HG03280 (cell line): ENCODE data around the gene ALG12.

Experiments
- ATAC-seq: cut with Tn5 transposase; IDR thresholded peaks from one replicate; pipeline ENCODE4 v1.9.1; 2021; ENCODE audit warnings: mild to moderate bottlenecking, moderate library complexity; ENCODE audit not compliant: unreplicated experiment

Gene ALG12

GRCh38 chr22:49958366-49958921 lies 40.2 kb upstream of the ALG12 start:
- no peak for ATAC-seq

- no peak for ATAC-seq
Observed at GRCh38 chr22:49957826-49958365, 39.7 kb upstream of the ALG12 start.

- no peak for ATAC-seq
Observed at GRCh38 chr22:49956914-49957825, 38.9 kb upstream of the ALG12 start.

- no peak for ATAC-seq
Observed at GRCh38 chr22:49956418-49956770, 38.2 kb upstream of the ALG12 start.

- ATAC-seq, result no peak
Observed at GRCh38 chr22:49955581-49956417, 37.6 kb upstream of the ALG12 start.

GRCh38 chr22:49954991-49955580 lies 36.8 kb upstream of the ALG12 start:
- no peak for ATAC-seq

- ATAC-seq, result no peak
Observed at GRCh38 chr22:49954354-49954753, 36.1 kb upstream of the ALG12 start.

GRCh38 chr22:49953680-49954344 lies 35.6 kb upstream of the ALG12 start:
- ATAC-seq, result no peak

- ATAC-seq, result no peak
Observed at GRCh38 chr22:49953027-49953679, 34.9 kb upstream of the ALG12 start.

GRCh38 chr22:49951986-49952896 lies 34.0 kb upstream of the ALG12 start:
- no peak for ATAC-seq

- no peak for ATAC-seq
Observed at GRCh38 chr22:49951678-49951985, 33.4 kb upstream of the ALG12 start.

GRCh38 chr22:49951000-49951677 lies 32.9 kb upstream of the ALG12 start:
- ATAC-seq, result no peak

- ATAC-seq, result no peak
Observed at GRCh38 chr22:49950396-49950994, 32.3 kb upstream of the ALG12 start.

- no peak for ATAC-seq
Observed at GRCh38 chr22:49949914-49950292, 31.7 kb upstream of the ALG12 start.

GRCh38 chr22:49948958-49949913 lies 31.0 kb upstream of the ALG12 start:
- ATAC-seq, result no peak

- ATAC-seq, result no peak
Observed at GRCh38 chr22:49948116-49948957, 30.1 kb upstream of the ALG12 start.
